K562 (cell line): Measurements from ENCODE around the gene GNAI2. TPM values are rescaled to one million over a fixed set of nuclear protein-coding genes. Genes with fewer than 3 reads are reported as not detected.

Source experiments
- ATF3 ChIP-seq, 2 experiments: fragments of 450-650 bp in 1 of 2; sonication (generic) in 1 of 2; formaldehyde crosslinking in 1 of 2; IDR thresholded peaks in 1 of 2; conservative IDR thresholded peaks in 1 of 2; 2 replicates each; pipeline versions ENCODE4 v1.6.1 to v1.8.1; 2016 to 2023; ENCODE audit warnings: mild to moderate bottlenecking in 2 of 2, moderate library complexity in 2 of 2, inconsistent platforms in 1 of 2, missing genetic modification reagents in 1 of 2
- CREBBP ChIP-seq: IDR thresholded peaks from one replicate; pipeline ENCODE4 v1.6.1; 2012; ENCODE audit warnings: low read depth, mild to moderate bottlenecking, control low read depth, inconsistent platforms, low read length
- CTBP1 ChIP-seq: fragments of 450-650 bp; IDR thresholded peaks from 2 replicates; pipeline ENCODE4 v1.6.1; 2016; ENCODE audit warnings: borderline replicate concordance
- ESRRB ChIP-seq: fragments of 250-450 bp; sonication (Bioruptor Pico); IDR thresholded peaks from 2 replicates; pipeline ENCODE4 v1.5.0; 2020; ENCODE audit warnings: mild to moderate bottlenecking, moderate library complexity, borderline replicate concordance
- KLF1 ChIP-seq: fragments of 450-650 bp; IDR thresholded peaks from 2 replicates; pipeline ENCODE4 v1.6.1; 2016; ENCODE audit warnings: missing genetic modification characterization, missing compliant biosample characterization
- POLR2B ChIP-seq: fragments of 450-650 bp; IDR thresholded peaks from 2 replicates; pipeline ENCODE4 v1.6.1; 2018; ENCODE audit warnings: low read depth; ENCODE audit not compliant: partially characterized antibody
- RREB1 ChIP-seq: fragments of 250-450 bp; sonication (Bioruptor Pico); IDR thresholded peaks from 2 replicates; pipeline ENCODE4 v1.4.0; 2020
- TCF3 ChIP-seq: sonication (generic); formaldehyde crosslinking; IDR thresholded peaks from 2 replicates; pipeline ENCODE4 v1.4.0; 2020; ENCODE audit warnings: mild to moderate bottlenecking, missing genetic modification reagents
- THAP12 ChIP-seq: fragments of 250-450 bp; sonication (Bioruptor Pico); IDR thresholded peaks from 2 replicates; pipeline ENCODE4 v1.9.0; 2021; ENCODE audit warnings: mild to moderate bottlenecking, inconsistent platforms
- ZNF518B ChIP-seq: fragments of 250-450 bp; sonication (Bioruptor Pico); IDR thresholded peaks from 2 replicates; pipeline ENCODE4 v1.5.0; 2021; ENCODE audit warnings: mild to moderate bottlenecking, moderate library complexity
- ZNF76 ChIP-seq: fragments of 250-450 bp; sonication (Bioruptor Pico); IDR thresholded peaks from 2 replicates; pipeline ENCODE4 v1.4.0; 2020; ENCODE audit warnings: mild to moderate bottlenecking, moderate library complexity, borderline replicate concordance
- ZZZ3 ChIP-seq: fragments of 450-650 bp; IDR thresholded peaks from 2 replicates; pipeline ENCODE4 v1.6.1; 2016; ENCODE audit warnings: antibody characterized with exemption, mild to moderate bottlenecking, moderate library complexity
- polyA plus RNA-seq, 8 experiments: library from polyadenylated mRNA; depleted of rRNA in 4 of 8; stranded (reverse) in 5 of 8; unstranded in 3 of 8; fragments of >200 nt; fragmentation: Nextera tagmentation in 2 of 8; fragmentation: Illumina TruSeq in 1 of 8; extraction: Ambion mirVana in 2 of 8; extraction: Trizol in 1 of 8; gene quantifications; 2 replicates each; pipeline versions ENCODE4 v1.2.1 to v1.2.3, GENCODE V29; 2011 to 2014; ENCODE audit warnings: inconsistent platforms in 1 of 8, missing spikeins in 1 of 8
- total RNA-seq, 7 experiments: library from RNA; depleted of rRNA in 6 of 7; stranded (reverse); fragments of >200 nt in 6 of 7; fragmentation: Illumina TruSeq in 2 of 7; extraction: Trizol in 2 of 7; gene quantifications; 2 replicates each; pipeline versions ENCODE4 v1.2.1 to v1.2.3, GENCODE V29; 2011 to 2021; ENCODE audit warnings: low replicate concordance in 1 of 7

GNAI2 gene
- total and polyA plus RNA-seq, 9 of the 15 experiments (the other 6 are each of a cell fraction or from before 2014, with no cell fraction given): 1.1 to 72.2 (median 42.7) TPM

- TF ChIP-seq RREB1 (CRISPR knock-in tag): no peak
- TF ChIP-seq POLR2B: no peak
- no peak for TF ChIP-seq CREBBP
- no peak for TF ChIP-seq ESRRB (CRISPR knock-in tag)
- TF ChIP-seq ATF3 (IDR thresholded peaks at IDR 0.05): no peak
- TF ChIP-seq ATF3 (CRISPR knock-in tag; conservative IDR thresholded peaks at IDR 0.05): no peak
- TF ChIP-seq CTBP1: peak; percentile 43; the same call in 1 of the 2 replicates
- TF ChIP-seq THAP12: peak; percentile 53; the same call in 1 of the 2 replicates
- TF ChIP-seq KLF1: no peak
- TF ChIP-seq ZNF518B (CRISPR knock-in tag): no peak
- TF ChIP-seq TCF3 (CRISPR knock-in tag): no peak
- TF ChIP-seq ZNF76 (CRISPR knock-in tag): no peak
- TF ChIP-seq ZZZ3: no peak
These were observed at the start of gene GNAI2 (continued) for GRCh38 chr3:50235716-50236483.
